Hindlimb muscle (tissue), 1 donor: ENCODE measurements around the gene RAD51. TPM values are rescaled to one million over a fixed set of nuclear protein-coding genes. Genes with fewer than 3 reads are reported as not detected.
A peak's percentile ranks its signal among the peaks of the same experiment; 100 is the strongest.
"Not testable (repeated sequence)": the region's sequence is repeated elsewhere in the genome, so short reads cannot be mapped to it uniquely, and the experiment has no call there.

Source experiments
- DNase-seq: peaks from one replicate; pipeline ENCODE4 v3.0.0-alpha.2; 2013
- polyA plus RNA-seq: library from polyadenylated mRNA; unstranded; fragments of 120-200 nt; gene quantifications from one replicate; pipeline ENCODE4 v1.2.1, GENCODE V29; 2013; ENCODE audit not compliant: insufficient read length

The RAD51 gene
- 6.1 TPM for polyA plus RNA-seq

GRCh38 chr15:40694688-40695468 lies at the start of gene RAD51:
Gene RAD51 (plus strand): TSS chr15:40695174. CDS start chr15:40698759, 3,585 bp downstream.
- peak; percentile 95 for DNase-seq

- DNase-seq = no peak
Observed at GRCh38 chr15:40647523-40647922, 47.5 kb upstream of the RAD51 start.

- DNase-seq = no peak
Observed at GRCh38 chr15:40650479-40650878, 44.5 kb upstream of the RAD51 start.

GRCh38 chr15:40660686-40661085 lies 34.3 kb upstream of the RAD51 start:
- DNase-seq = no peak

- DNase-seq = no peak
Observed at GRCh38 chr15:40664909-40665308, 30.1 kb upstream of the RAD51 start.

- not testable (repeated sequence) for DNase-seq
Observed at GRCh38 chr15:40676290-40676689, 18.7 kb upstream of the RAD51 start.

- DNase-seq = not testable (repeated sequence)
Observed at GRCh38 chr15:40676906-40677305, 18.1 kb upstream of the RAD51 start.

GRCh38 chr15:40680151-40680550 lies 14.8 kb upstream of the RAD51 start:
- no peak for DNase-seq

GRCh38 chr15:40680959-40681358 lies 14.0 kb upstream of the RAD51 start:
- not testable (repeated sequence) for DNase-seq

- no peak for DNase-seq
Observed at GRCh38 chr15:40684381-40684780, 10.6 kb upstream of the RAD51 start.

- DNase-seq = no peak
Observed at GRCh38 chr15:40685376-40685775, 9.6 kb upstream of the RAD51 start.

GRCh38 chr15:40688932-40689799 lies 5.8 kb upstream of the RAD51 start:
- DNase-seq = no peak

GRCh38 chr15:40691737-40692136 lies 3.2 kb upstream of the RAD51 start:
- DNase-seq = no peak

GRCh38 chr15:40693904-40694687 lies 878 bp upstream of the RAD51 start:
- no peak for DNase-seq

- DNase-seq = no peak
Observed at GRCh38 chr15:40695469-40695890, 506 bp downstream of the RAD51 start.

GRCh38 chr15:40696228-40696627 lies 1.3 kb downstream of the RAD51 start:
- DNase-seq = no peak

GRCh38 chr15:40697916-40698315 lies 2.9 kb downstream of the RAD51 start:
- no peak for DNase-seq

GRCh38 chr15:40702077-40702476 lies 7.1 kb downstream of the RAD51 start:
- no peak for DNase-seq

GRCh38 chr15:40706121-40706520 lies 11.1 kb downstream of the RAD51 start:
- DNase-seq = no peak

- no peak for DNase-seq
Observed at GRCh38 chr15:40714144-40714543, 19.2 kb downstream of the RAD51 start.

GRCh38 chr15:40716165-40716564 lies 21.2 kb downstream of the RAD51 start:
- no peak for DNase-seq

- no peak for DNase-seq
Observed at GRCh38 chr15:40721701-40722100, 26.7 kb downstream of the RAD51 start.

GRCh38 chr15:40722354-40722753 lies 27.4 kb downstream of the RAD51 start:
- no peak for DNase-seq
